HG03457 (cell line): ENCODE data around the gene P2RY12.
"Not testable (repeated sequence)": the region's sequence is repeated elsewhere in the genome, so short reads cannot be mapped to it uniquely, and the experiment has no call there.

ENCODE experiments used
- ATAC-seq: cut with Tn5 transposase; IDR thresholded peaks from one replicate; pipeline ENCODE4 v1.9.1; 2021; ENCODE audit warnings: moderate number of reproducible peaks; ENCODE audit not compliant: unreplicated experiment

The P2RY12 gene

DNA sequence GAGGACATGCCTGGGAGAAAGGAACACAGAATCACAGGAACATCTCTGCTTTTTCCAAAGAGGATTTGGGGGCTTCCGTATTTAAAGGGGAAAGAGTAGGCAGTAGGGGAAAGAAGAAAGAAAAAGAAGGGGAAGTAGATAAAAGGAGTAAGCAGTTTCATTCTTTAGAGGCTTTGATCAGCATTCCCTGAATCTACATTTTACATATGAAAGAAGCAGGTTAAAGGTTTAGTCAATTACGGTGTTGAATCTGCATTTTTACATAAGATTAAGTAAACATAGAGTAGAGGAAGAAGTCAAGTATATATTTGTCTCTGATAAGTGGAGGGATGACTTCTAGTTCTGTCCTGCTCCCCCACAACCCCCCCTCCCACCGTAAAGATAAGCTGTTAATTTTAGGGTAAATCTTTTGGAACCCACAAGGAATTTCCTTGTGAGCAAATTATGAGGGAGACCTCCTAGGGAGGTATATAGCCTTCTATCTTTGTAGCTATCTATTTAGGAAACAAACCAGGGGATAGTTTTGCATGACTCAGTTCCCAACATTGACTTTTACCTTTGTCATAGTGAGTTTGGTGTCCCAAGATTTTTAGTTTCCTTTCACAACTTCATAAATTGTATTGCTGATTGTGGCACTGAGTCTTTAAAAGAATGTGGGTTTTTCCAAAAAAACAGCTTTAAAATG lies 8.7 kb upstream of the P2RY12 start:
- ATAC-seq: no peak

DNA sequence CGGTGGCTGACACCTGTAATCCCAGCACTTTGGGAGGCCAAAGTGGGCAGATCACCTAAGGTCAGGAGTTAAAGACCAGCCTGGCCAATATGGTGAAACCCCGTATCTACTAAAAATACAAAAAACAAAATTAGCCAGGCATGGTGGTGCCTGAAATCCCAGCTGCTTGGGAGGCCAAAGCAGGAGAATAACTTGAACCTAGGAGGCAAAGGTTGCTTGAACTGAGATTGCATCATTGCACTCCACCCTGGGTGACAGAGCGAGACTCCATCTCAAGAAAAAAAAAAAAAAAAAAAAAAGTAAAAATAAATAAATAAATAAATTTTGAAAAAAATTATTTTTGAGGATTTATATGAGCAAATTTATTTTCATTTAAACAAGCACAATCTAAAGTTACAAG lies 7.6 kb upstream of the P2RY12 start:
- not testable (repeated sequence) for ATAC-seq

DNA sequence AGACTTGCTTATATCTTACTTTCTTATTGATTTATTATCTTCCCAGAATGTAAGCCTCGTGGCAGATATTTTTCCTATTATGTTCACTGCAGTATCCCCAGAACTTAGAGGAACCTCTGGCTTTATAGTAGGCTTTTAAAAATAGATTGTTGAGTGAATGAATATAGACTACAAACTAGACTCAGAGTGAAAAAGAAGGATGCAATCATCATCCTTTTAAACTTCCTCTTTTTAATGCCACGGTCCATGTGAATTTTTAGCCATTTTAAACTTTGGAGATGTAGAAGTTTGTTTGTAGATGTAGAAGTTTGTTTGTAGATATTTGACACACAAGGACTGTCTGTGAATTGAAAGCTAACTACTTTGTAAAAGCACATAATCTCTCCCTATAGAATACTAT lies 7.2 kb upstream of the P2RY12 start:
- no peak for ATAC-seq

DNA sequence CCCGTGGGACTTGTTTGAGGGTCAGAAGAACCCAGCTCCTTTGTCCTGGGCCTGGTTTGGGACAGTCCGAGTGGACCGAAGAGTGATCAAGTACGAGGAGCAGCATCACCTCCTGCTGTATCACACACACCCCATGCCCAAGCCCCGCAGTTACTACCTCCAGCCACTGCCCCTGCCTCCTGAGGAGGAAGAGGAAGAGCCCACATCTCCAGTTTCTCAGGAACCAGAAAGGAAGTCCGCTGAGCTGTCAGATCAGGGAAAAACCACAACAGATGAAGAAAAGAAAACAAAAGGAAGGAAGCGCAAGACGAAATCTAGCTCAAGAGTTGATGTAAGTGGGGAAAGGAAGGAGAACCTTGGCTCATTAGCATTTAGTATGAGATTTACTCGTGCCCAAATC lies 3.3 kb upstream of the P2RY12 start:
- no peak for ATAC-seq

DNA sequence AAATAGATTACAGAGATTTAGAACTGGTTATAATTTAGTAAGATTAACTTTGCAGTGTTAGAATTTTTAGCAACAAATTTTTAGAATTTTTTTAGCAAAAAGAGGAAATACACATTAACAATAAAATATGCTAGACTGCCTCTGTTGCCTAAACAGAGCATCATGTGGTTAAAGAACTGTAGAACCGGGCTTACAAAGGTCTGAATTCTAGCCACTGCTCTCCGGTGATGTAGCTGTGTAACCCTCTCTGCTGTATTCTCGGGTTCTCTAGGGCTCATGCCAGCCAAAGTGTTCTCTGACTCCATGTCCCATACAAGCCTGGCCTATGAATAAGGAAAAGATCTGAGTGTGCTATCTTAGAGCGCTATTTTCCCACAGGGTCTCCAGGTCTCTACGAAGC lies 2.9 kb upstream of the P2RY12 start:
- no peak for ATAC-seq

DNA sequence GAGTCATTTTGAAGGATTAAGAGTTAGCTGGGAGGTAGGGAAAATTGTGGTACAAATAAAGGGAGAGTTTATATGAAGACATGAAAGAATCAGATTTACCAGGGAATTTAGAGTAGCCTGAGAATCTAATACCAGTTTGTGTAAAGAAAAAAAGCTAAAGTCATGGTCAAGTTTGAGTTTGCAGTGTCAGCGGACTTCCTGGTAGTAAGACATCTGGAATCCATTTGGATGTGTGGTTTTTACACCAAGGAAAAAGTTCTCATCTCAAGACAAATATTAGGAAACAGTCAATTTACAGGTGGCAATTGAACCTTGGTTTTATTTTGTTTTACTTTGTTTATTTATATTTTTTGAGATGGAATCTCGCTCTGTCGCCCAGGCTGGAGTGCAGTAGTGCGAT lies 1.5 kb upstream of the P2RY12 start:
- ATAC-seq: no peak

DNA sequence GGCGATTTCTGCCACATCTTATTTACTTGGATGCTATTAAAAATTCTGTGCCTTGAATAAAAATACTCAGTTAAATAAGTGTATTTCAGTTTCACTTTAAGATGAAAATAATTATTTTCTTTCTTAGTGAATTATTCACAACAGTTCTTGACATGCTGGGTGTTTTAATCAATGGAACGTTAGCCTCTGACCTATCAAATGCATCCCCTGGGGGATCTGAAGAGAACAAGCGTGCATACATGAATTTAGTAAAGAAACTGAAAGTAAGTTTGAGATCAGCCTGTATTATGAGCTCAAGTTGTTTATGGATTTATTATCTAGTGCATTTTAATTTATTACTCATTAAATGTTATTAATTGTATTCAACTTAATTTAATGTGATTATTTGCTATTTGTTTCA lies 597 bp downstream of the P2RY12 start:
- ATAC-seq: peak; percentile 41

DNA sequence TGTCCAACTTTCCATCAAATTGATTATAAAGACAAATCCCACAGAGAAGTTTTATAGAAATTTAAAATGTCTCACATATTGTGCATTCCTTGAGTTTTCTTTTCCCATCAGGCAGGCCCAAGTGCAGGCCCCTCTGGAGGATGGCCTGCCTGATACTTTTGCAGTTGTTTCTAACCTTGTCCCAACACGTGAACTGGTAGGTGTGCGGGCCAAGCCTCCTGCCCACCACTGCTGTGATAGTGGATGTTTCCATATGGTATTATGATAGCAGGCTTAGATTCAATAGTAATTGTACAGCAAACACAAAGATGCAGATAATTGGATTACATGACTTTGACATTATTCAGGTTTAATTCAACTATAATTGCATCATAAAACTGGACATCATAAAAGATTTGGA lies 1.4 kb downstream of the P2RY12 start:
- no peak for ATAC-seq

DNA sequence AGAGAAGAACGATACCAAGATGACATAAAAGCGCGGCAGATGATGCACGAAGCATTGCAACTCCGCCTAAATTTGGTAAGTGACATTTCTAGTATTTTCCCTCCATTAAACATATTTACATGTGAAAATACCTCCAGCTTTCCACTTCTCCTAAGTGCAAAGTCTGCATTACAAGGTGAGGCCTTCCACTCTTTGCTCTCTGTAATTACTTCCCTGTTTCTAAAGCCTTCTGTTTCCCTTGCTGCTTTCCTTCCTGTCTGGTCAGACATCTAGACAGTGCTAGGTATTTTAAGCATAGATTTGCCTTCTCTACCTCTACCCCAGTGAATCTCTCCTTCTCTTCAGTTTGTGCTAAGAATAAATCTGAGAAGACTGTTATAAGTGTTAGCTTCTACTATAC lies 1.9 kb downstream of the P2RY12 start:
- no peak for ATAC-seq

DNA sequence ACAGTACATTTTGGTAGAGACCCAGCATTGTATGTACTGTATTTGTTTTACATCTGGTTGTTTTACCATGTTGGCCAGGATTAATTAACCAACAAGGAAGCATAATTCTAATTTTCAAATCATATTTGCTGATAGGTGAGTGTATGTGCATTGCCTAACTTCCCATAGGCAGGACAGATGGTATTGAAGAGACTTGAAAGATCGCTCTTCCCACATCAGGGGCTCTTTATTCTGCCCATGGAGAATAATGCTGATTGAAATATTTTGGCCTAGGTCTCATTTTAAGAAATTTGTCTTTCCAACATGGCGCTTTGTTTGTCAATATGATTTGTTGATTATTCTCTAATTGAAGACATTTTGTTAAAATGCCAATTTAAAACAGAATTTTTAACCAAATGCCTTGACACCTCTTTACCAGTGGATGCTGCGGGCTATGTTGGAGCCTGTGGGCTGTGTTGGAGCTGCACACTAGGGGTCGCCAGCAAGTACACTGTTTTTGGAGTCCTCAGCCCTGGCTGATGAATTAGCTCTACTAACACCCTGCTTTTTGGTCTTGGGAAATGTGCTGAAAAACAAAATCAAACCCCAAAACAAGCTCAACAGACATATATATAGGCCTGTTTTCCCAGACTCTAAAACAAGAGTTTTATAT lies 5.3 kb downstream of the P2RY12 start:
- ATAC-seq: no peak

DNA sequence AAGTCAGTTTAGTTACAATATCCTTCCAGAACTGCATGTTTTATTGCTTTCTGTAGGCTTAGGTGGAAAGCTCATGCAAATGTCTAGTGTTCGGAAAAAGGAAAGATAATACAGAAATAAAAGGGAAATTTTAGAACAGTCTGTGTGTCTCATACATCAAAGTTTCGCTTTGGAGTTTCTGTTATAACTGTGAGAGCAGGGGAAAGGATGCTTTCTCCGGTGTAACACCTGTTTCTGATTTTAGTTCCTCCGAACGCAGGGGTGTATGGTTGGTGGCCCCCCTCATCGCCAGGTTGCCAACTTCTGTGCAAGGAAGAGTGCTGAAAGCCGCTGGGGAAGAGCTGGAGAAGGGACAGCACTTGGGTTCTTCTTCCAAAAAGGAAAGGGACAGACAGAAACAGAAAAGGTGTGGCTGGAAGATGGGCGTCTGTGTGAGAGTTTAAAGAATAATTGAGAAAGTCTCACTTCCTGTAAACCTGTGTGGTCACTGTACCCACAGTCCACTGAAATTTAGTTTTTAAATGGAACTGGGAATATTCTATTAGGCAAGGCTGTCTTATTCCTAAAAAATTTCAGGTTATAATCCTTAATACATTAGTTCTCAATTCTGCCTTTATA lies 6.7 kb downstream of the P2RY12 start:
- no peak for ATAC-seq

DNA sequence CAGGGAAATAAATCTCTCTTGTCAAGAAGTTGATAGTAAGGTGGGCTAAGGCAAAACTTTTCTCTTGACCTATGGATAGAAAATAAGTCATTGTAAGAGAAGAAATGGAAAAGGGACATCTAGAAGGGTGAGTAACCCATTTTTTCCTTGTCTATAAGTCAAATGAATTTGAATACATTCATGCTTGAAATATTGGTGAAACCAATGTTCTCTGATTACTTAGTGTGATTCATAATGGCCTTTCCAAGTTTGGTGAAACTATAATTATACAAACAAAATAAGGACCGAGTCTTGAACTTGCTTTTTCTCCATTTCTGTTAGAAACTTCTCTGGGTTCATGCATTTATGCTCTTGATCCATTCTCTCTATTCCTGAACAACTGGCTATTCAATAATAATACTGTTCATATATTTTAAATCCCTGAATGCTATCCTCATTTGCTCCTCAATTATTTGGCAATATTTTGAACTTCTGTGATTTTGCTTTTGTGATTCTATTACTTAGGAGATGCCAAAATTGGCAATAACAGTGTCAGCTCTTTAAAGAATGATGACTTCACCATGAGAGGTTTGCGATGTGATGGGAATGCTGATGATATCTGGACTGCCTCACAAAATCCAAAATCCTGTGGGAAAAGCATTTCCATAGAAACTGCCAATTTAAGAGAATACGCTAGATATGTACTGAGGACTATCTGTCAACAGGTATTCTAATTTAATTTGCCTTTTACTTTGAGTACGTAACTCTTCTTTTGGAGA lies 12.3 kb downstream of the P2RY12 start:
- ATAC-seq: no peak

DNA sequence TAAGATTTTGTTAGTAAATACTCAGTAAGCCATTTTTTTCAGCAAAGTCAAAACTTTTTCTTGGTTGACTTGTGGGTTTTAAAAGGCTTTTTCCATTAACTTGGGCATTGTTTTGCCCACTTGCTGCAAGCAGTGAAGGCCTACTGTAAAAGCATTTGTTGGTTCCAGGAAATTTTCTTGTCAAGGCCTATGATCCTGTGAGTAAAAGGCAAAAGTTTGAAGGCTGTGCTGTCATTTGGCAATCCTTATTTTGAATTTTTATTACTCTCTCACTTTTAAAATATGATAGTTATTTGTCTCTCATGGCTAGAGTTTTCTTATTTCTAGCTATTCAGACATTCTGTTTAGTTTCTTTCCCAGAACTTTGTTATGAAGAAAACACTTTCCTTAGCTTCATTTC lies 13.0 kb downstream of the P2RY12 start:
- ATAC-seq: no peak

DNA sequence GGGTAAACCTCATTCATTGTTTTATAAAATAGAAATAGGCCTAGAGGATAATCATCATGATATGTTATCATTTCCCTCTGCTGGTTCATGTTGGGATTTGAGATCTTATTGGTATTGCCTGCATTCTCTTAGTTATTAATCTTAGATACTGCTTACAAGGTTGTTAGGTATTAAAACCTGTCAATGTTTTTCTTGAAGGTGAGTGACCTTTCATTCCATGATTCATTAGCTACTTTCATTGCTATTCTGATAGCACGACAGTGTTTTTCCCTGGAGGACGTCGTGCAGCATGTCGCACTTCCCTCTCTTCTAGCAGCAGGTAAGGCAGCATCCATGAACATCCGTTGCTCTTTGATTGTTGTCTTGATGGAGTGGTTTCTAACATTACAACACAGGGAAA lies 17.1 kb downstream of the P2RY12 start:
- ATAC-seq: no peak

DNA sequence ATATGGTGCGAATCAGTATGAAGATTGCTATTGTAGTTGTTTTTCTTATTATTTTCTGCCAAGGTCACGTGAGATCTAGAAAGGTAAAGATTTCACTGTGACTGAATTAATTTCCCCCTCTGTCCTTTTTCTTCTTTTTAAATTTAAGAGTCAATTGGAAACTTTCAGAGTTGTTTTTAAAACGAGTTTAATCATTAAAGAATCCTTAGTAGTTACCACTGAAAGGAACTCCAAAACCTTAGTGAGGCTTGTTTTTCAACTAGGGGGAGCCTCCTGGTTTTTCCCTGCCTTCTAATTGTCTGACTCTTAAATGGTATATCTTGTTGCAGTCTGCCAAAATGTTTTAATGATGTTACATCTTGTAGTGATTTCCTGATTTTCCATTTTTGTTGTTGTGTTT lies 17.6 kb downstream of the P2RY12 start:
- no peak for ATAC-seq

DNA sequence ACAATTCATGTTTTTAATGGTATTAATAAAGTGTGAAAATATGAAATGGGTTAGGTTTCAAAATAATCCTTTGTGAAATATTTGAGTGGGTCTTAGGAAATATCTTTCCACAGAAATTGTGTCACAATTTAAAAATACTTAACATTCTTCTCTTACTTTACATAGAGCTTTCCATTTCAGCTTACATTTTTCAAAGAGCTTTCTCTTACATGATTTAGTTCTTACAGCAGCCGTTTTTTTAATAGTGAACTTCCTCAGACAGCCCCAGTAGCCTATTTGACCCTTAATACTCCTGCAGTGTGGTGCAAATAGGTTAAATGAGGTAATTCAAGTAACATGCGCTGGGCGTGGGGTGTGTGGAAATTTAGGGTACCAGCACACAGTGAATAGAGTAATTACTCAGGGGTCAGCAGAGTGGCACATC lies 21.8 kb downstream of the P2RY12 start:
- ATAC-seq: no peak

DNA sequence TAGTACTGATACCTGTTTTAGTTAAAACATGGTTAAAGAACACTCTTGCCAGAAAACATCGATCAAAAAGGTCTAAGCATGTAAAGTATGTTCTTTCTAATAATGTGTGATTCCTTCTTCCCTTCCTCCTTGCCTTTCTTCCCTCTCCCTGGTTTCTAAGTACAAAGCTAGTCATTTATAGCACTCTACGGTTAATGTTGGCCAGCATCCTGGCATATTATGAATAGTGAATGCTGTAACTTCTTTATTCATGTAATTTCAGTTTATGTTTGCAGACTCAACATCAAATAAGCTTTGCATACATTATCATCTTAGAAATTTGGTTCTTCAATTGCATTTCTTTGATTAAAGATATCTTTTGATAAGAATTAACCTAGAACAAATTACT lies 27.1 kb downstream of the P2RY12 start:
- no peak for ATAC-seq

DNA sequence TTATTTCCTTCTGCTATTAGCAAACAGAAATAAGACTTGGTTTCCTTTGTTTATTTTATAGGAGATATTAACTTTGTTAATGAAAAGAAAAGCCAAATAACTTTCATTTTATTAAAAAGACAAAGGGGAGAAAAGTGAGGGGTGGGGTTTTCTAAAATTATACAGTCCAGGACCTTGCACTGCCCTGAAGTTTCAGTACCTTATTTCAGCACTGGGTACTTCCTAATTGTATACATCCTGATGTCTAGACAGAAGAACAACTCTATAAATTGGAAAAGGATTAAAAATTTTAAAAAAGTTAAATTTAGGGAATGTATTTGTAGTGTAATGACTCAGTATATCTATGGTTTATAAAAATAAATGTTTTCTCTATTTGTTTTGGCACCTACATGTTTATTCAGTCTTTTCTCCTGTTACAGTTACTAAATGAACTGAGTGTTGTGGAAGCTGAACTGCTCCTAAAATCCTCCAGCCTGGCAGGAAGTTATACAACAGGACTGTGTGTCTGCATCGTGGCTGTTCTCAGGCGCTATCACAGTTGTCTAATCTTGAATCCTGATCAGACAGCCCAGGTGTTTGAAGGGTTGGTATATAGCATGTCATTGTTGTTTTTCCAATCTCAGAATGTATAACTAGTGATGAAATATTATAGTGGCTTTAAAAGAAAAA lies 27.6 kb downstream of the P2RY12 start:
- ATAC-seq: no peak

DNA sequence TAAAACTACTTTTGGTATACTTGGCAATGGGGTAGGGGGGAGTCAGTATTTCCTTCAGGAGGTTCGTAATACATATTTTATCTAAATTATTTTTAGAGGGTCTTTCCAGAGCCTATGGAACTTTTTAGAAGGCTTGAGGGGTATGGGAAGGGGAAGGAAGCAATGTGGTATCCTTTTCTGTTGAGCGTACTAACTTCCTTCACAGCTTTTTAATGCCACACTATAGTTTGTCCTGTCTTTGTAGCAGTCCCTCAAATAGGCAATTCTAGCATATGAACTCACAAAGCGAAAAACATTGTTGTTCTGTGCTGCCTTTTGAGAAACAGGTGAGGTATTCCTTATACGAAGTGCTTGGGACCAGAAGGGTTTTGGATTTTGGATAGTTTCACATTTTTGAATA lies 32.9 kb downstream of the P2RY12 start:
- ATAC-seq: no peak

DNA sequence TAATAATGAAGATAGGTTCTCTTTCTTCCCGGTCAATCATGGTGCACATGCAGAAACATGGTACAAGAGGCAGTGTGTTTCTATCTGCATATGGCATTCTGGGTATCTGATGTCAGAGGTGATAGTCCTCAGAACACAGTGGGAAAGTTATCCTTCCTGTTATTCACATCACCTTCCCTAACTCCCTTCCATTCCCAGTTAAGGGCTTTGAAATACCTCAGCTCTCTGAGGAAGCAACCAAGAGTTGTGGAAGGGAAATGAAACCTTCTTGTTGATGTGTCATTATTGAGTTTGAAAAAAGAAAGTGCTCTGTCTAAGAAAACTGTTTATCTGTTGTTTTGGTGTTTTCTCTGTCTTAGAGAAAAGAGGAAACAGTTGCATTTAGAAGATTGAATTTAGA lies 33.3 kb downstream of the P2RY12 start:
- ATAC-seq: no peak

DNA sequence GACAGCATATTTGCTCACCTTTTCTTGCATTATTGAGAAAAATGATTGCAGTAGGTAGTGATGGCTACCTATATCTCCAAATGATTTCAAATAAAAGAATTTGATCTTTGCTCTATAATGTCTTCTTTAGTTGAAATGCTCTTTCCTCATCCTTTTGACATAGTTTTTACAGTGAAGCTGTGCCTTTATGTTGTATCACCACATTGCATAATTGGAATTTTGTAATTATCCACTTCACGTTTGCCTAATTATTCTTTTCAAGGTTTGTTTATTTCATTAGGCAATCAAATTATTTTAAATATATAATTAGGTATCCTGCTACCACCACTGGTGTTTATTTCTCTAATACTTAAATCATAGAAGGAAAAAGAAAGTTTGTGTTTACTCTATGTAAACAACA lies 33.9 kb downstream of the P2RY12 start:
- ATAC-seq: no peak
